IMR-90 (cell line): Measurements from ENCODE around the gene PPP3CA. TPM values are rescaled to one million over a fixed set of nuclear protein-coding genes. Genes with fewer than 3 reads are reported as not detected.

ENCODE experiments used
- ATAC-seq: fragments of 200-7000 bp; cut with Tn5 transposase; 2 replicates; pipeline ENCODE4 v1.9.1; 2020; ENCODE audit warnings: low read depth, mild to moderate bottlenecking, moderate library complexity
- BruUV-seq: library from RNA; stranded (reverse); fragments of 400-500 nt; replicated peaks from 2 replicates; lab custom pipeline; 2021; lab: Mats Ljungman, UMichigan
- CTCF ChIA-PET: fragments of 300-600 bp; formaldehyde crosslinking; extraction: SDS; loops from one replicate; lab custom pipeline; 2021; ENCODE audit warnings: antibody characterized with exemption; lab: Yijun Ruan, JAX
- POLR2A ChIA-PET: fragments of 300-600 bp; sonication (Branson Sonifier 250); formaldehyde crosslinking; loops from one replicate; lab custom pipeline; 2022; ENCODE audit warnings: antibody characterized with exemption; ENCODE audit not compliant: unreplicated experiment; lab: Charles Lee
- DNase-seq: peaks from one replicate; pipeline ENCODE4 v3.0.0; 2013
- H2AFZ ChIP-seq: replicated peaks from 2 replicates; pipeline ENCODE3; 2013; ENCODE audit warnings: low read length, mild to moderate bottlenecking; ENCODE audit not compliant: poor library complexity
- H2AK5ac ChIP-seq: 2 replicates; pipeline ENCODE4 v1.6.1; 2013; ENCODE audit warnings: low read depth, low read length, inconsistent platforms
- H2AK9ac ChIP-seq: replicated peaks from 2 replicates; pipeline ENCODE3; 2013; ENCODE audit warnings: mild to moderate bottlenecking, low read depth, low read length, moderate library complexity; ENCODE audit not compliant: poor library complexity
- H2BK120ac ChIP-seq: 2 replicates; pipeline ENCODE4 v1.6.1; 2013; ENCODE audit warnings: low read depth, low read length, inconsistent platforms
- H2BK15ac ChIP-seq: 3 replicates; pipeline ENCODE4 v1.6.1; 2013; ENCODE audit warnings: low read depth, low read length, inconsistent platforms
- H2BK20ac ChIP-seq: 2 replicates; pipeline ENCODE4 v1.6.1; 2013; ENCODE audit warnings: low read depth, mild to moderate bottlenecking, inconsistent platforms, low read length, moderate library complexity
- H2BK5ac ChIP-seq: 2 replicates; pipeline ENCODE4 v1.6.1; 2013; ENCODE audit warnings: mild to moderate bottlenecking, low read depth, low read length, inconsistent platforms; ENCODE audit not compliant: poor library complexity, severe bottlenecking
- H3K14ac ChIP-seq: replicated peaks from 2 replicates; pipeline ENCODE4 v1.6.1; 2013; ENCODE audit warnings: low read depth, low read length, inconsistent platforms
- H3K18ac ChIP-seq: 2 replicates; pipeline ENCODE4 v1.6.1; 2013; ENCODE audit warnings: low read depth, low read length, control low read depth
- H3K23ac ChIP-seq: 2 replicates; pipeline ENCODE4 v1.6.1; 2013; ENCODE audit warnings: low read depth, low read length, inconsistent platforms
- H3K27ac ChIP-seq: 2 replicates; pipeline ENCODE4 v1.5.1; 2013; ENCODE audit warnings: mild to moderate bottlenecking, control low read depth, low read length; ENCODE audit not compliant: insufficient read depth
- H3K27me3 ChIP-seq: 2 replicates; pipeline ENCODE4 v1.6.1; 2013; ENCODE audit warnings: low read length; ENCODE audit not compliant: control insufficient read depth, insufficient read depth
- H3K36me3 ChIP-seq: 2 replicates; pipeline ENCODE4 v1.6.1; 2013; ENCODE audit warnings: low read length, mixed read lengths; ENCODE audit not compliant: control insufficient read depth, insufficient read depth
- H3K4ac ChIP-seq: 2 replicates; pipeline ENCODE4 v1.6.1; 2013; ENCODE audit warnings: low read depth, low read length, inconsistent platforms
- H3K4me1 ChIP-seq: 2 replicates; pipeline ENCODE4 v1.6.1; 2013; ENCODE audit warnings: low read length, mixed read lengths; ENCODE audit not compliant: control insufficient read depth, insufficient read depth
- H3K4me2 ChIP-seq: 2 replicates; pipeline ENCODE4 v1.6.1; 2013; ENCODE audit warnings: low read depth, mild to moderate bottlenecking, control low read depth, low read length, moderate library complexity
- H3K4me3 ChIP-seq: 2 replicates; pipeline ENCODE4 v1.5.1; 2013; ENCODE audit warnings: low read depth, mild to moderate bottlenecking, control low read depth, low read length, moderate library complexity; ENCODE audit not compliant: insufficient read depth
- H3K56ac ChIP-seq: 2 replicates; pipeline ENCODE4 v1.6.1; 2013; ENCODE audit warnings: low read length, inconsistent platforms; ENCODE audit not compliant: insufficient read depth; ENCODE audit errors: extremely low read depth
- H3K79me1 ChIP-seq, 2 experiments: 2 replicates each; pipeline ENCODE4 v1.6.1; 2013; ENCODE audit warnings: low read length in 2 of 2, inconsistent platforms in 1 of 2, low read depth in 1 of 2
- H3K9ac ChIP-seq: 2 replicates; pipeline ENCODE4 v1.6.1; 2013; ENCODE audit warnings: low read depth, low read length, control low read depth
- H3K9me1 ChIP-seq: 2 replicates; pipeline ENCODE4 v1.6.1; 2013; ENCODE audit warnings: low read length, inconsistent platforms; ENCODE audit not compliant: insufficient read depth
- H3K9me3 ChIP-seq: 2 replicates; pipeline ENCODE4 v1.6.1; 2013; ENCODE audit warnings: low read length; ENCODE audit not compliant: control insufficient read depth, insufficient read depth
- H4K20me1 ChIP-seq: 2 replicates; pipeline ENCODE4 v1.6.1; 2013; ENCODE audit warnings: low read length, inconsistent platforms; ENCODE audit not compliant: insufficient read depth
- H4K5ac ChIP-seq: 2 replicates; pipeline ENCODE4 v1.6.1; 2013; ENCODE audit warnings: mild to moderate bottlenecking, low read depth, low read length, control low read depth
- H4K8ac ChIP-seq, 2 experiments: 2 replicates each; pipeline ENCODE4 v1.6.1; 2013; ENCODE audit warnings: low read depth in 2 of 2, low read length in 2 of 2, control low read depth in 1 of 2, inconsistent platforms in 1 of 2
- H4K91ac ChIP-seq: 2 replicates; pipeline ENCODE4 v1.6.1; 2013; ENCODE audit warnings: low read depth, low read length, inconsistent platforms; ENCODE audit not compliant: insufficient read depth
- BHLHE40 ChIP-seq: fragments of 150-350 bp; IDR thresholded peaks from 2 replicates; pipeline ENCODE4 v1.6.1; 2016; ENCODE audit warnings: mild to moderate bottlenecking, low read depth, low read length
- CEBPB ChIP-seq: IDR thresholded peaks from 2 replicates; pipeline ENCODE4 v1.6.1; 2012; ENCODE audit warnings: low read depth, low read length, improper control_type of control experiment
- CHD1 ChIP-seq: IDR thresholded peaks from 2 replicates; pipeline ENCODE4 v1.6.1; 2012; ENCODE audit warnings: low read depth, low read length, improper control_type of control experiment
- CTCF ChIP-seq: conservative IDR thresholded peaks from 2 replicates; pipeline ENCODE4 v1.5.1; 2012; ENCODE audit warnings: mild to moderate bottlenecking, low read depth, low read length, improper control_type of control experiment
- FOS ChIP-seq: fragments of 150-350 bp; IDR thresholded peaks from 2 replicates; pipeline ENCODE4 v1.6.1; 2016; ENCODE audit warnings: low read depth, low read length
- MAFK ChIP-seq: IDR thresholded peaks from 2 replicates; pipeline ENCODE4 v1.6.1; 2012; ENCODE audit warnings: low read depth, low read length, improper control_type of control experiment
- MAZ ChIP-seq: IDR thresholded peaks from 2 replicates; pipeline ENCODE4 v1.6.1; 2012; ENCODE audit warnings: low read depth, mild to moderate bottlenecking, low read length, improper control_type of control experiment, moderate library complexity, borderline replicate concordance
- MXI1 ChIP-seq: IDR thresholded peaks from 2 replicates; pipeline ENCODE4 v1.6.1; 2012; ENCODE audit warnings: low read depth, mild to moderate bottlenecking, low read length, moderate library complexity, borderline replicate concordance
- NFE2L2 ChIP-seq: fragments of 150-350 bp; IDR thresholded peaks from 2 replicates; pipeline ENCODE4 v1.6.1; 2016; ENCODE audit warnings: low read depth, mild to moderate bottlenecking, low read length
- POLR2A ChIP-seq: IDR thresholded peaks from 2 replicates; pipeline ENCODE4 v1.6.1; 2012; ENCODE audit warnings: mild to moderate bottlenecking, low read depth, low read length
- RCOR1 ChIP-seq: IDR thresholded peaks from 2 replicates; pipeline ENCODE4 v1.6.1; 2012; ENCODE audit warnings: mild to moderate bottlenecking, low read length, improper control_type of control experiment; ENCODE audit not compliant: insufficient replicate concordance
- RFX5 ChIP-seq: IDR thresholded peaks from 2 replicates; pipeline ENCODE4 v1.8.0; 2012; ENCODE audit warnings: low read depth, mild to moderate bottlenecking, low read length, moderate library complexity
- SMC3 ChIP-seq: fragments of 150-350 bp; IDR thresholded peaks from 2 replicates; pipeline ENCODE4 v1.6.1; 2016; ENCODE audit warnings: low read depth, mild to moderate bottlenecking, antibody characterized with exemption, low read length, moderate library complexity
- USF2 ChIP-seq: fragments of 150-350 bp; IDR thresholded peaks from 2 replicates; pipeline ENCODE4 v1.6.1; 2017; ENCODE audit warnings: mild to moderate bottlenecking, antibody characterized with exemption, low read length, low read depth
- WGBS, 2 experiments: methylation state at CpG; one replicate each; pipeline versions ENCODE4 v1.1.5 to v1.1.7; 2013; ENCODE audit warnings: missing lambda C conversion rate in 2 of 2; ENCODE audit not compliant: insufficient read length in 1 of 2; ENCODE audit errors: extremely low coverage in 2 of 2; 5-methylcytosine and 5-hydroxymethylcytosine counted together
- dilution Hi-C: fragments of 300-500 bp; cut with HindIII; formaldehyde crosslinking; loops from one replicate; pipeline ENCODE4 v1.14.3; 2018; ENCODE audit warnings: low sequenced_read_pairs; ENCODE audit not compliant: unreplicated experiment
- in situ Hi-C: fragments of 300-500 bp; cut with MboI; formaldehyde crosslinking; loops from 3 replicates; pipeline ENCODE4 v1.14.3; 2019; ENCODE audit warnings: low sequenced_read_pairs, inconsistent platforms, mixed read lengths
- intact Hi-C: fragments of 100-400 bp; cut with micrococcal nuclease; formaldehyde crosslinking; loops from 2 replicates; pipeline ENCODE4 v1.10.0; 2022
- polyA plus RNA-seq, 3 experiments: library from polyadenylated mRNA; depleted of rRNA; stranded (reverse); fragments of >200 nt; gene quantifications; 2 replicates each; pipeline ENCODE4 v1.2.3, GENCODE V29; 2012; ENCODE audit warnings: low replicate concordance in 1 of 3
- total RNA-seq: library from RNA; depleted of rRNA; stranded (reverse); fragments of >200 nt; gene quantifications from 2 replicates; pipeline ENCODE4 v1.2.3, GENCODE V29; 2012

Gene PPP3CA
- total and polyA plus RNA-seq, 2 of the 4 experiments (the other 2 are of a cell fraction), result 14.5 to 48.6 TPM

GRCh38 chr4:101000496-101000895 lies 346.8 kb downstream of the PPP3CA start:
- ChIA-PET POLR2A (interaction anchor here (0.6 kb wide), 1 partner anchor 90 kb away, joined by 10 read pairs; no protein-coding TSS in a partner anchor), CTCF (no interaction called here)
- Histone ChIP-seq H3K79me1 (no peaks in the 10 kb centered on the region), H3K18ac (no peak overlapping the region), H3K4me3 (no peak overlapping the region), H4K91ac (no peak overlapping the region), H2AK5ac (no peak overlapping the region), H3K4me1 (no peaks in the 10 kb centered on the region), H3K4me2 (no peak overlapping the region), H2BK5ac (no peak overlapping the region), H4K5ac (no peak overlapping the region), H3K14ac (no peak overlapping the region), H2BK20ac (no peak overlapping the region), H2BK120ac (no peak overlapping the region), H2BK15ac (no peak overlapping the region), H3K27ac (no peak overlapping the region), H2AFZ (no peak overlapping the region), H3K56ac (no peak overlapping the region), H3K27me3 (peaks cover 1% of the 10 kb centered on the region; the same call in 1 of the 2 replicates), H3K23ac (no peak overlapping the region), H2AK9ac (no peak overlapping the region), H4K8ac (no peak overlapping the region), H4K20me1 (no peaks in the 10 kb centered on the region), H3K9me1 (no peaks in the 10 kb centered on the region), H3K9ac (no peak overlapping the region), H3K36me3 (no peaks in the 10 kb centered on the region), H3K9me3 (no peaks in the 10 kb centered on the region), H3K4ac (no peak overlapping the region)
- DNase-seq (no peak), ATAC-seq (no peak)
- dilution Hi-C loops, result no loop called here
- in situ Hi-C loops, result no loop called here
- intact Hi-C loops, result no loop called here
- TF ChIP-seq MAZ, result no peak
- no peak for TF ChIP-seq FOS
- TF ChIP-seq SMC3, result no peak
- TF ChIP-seq USF2, result no peak
- TF ChIP-seq NFE2L2, result no peak
- TF ChIP-seq MXI1, result no peak
- no peak for TF ChIP-seq RCOR1
- TF ChIP-seq MAFK, result no peak
- TF ChIP-seq BHLHE40, result no peak
- no peak for TF ChIP-seq RFX5
- no peak for TF ChIP-seq CHD1
- no peak for TF ChIP-seq CTCF
- no peak for TF ChIP-seq CEBPB
- no peak for TF ChIP-seq POLR2A
- no TSS peak for BruUV-seq
- whole genome bisulfite sequencing, 2 experiments, result no CpG with 5 or more reads among the region's 1 CpG
